Measurements from ENCODE around the gene EPB42.

The EPB42 gene

GRCh38 chr15:43242616-43243015, 21.8 kb upstream of the EPB42 start:
- Histone ChIP-seq H3K27me3 (ENCODE audit: control insufficient read depth in 1 of 2, insufficient read depth in 2 of 2, low read length in 2 of 2) (peaks cover 0 to 9% of the 10 kb centered on the region in 2 donors), H3K36me3 (ENCODE audit: control insufficient read depth in 1 of 2, insufficient read depth in 2 of 2, low read length in 2 of 2) (no peaks in the 10 kb centered on the region), H3K27ac (ENCODE audit: low read depth, low read length) (no peak overlapping the region), H3K9me3 (ENCODE audit: control insufficient read depth in 1 of 2, low read length in 2 of 2) (no peaks in the 10 kb centered on the region), H3K4me1 (ENCODE audit: control insufficient read depth in 1 of 2, insufficient read depth in 2 of 2, low read length in 2 of 2) (no peaks in the 10 kb centered on the region), H3K4me3 (ENCODE audit: low read depth in 1 of 2, low read length in 2 of 2) (no peak overlapping the region), H3K9ac (ENCODE audit: low read depth in 1 of 2, low read length in 2 of 2) (no peak overlapping the region)

- peaks cover 0 to 9% of the 10 kb centered on the region in 2 donors for H3K27me3 ChIP-seq (ENCODE audit: control insufficient read depth in 1 of 2, insufficient read depth in 2 of 2, low read length in 2 of 2)
- H3K9me3 ChIP-seq (ENCODE audit: control insufficient read depth in 1 of 2, low read length in 2 of 2): no peaks in the 10 kb centered on the region
- no peaks in the 10 kb centered on the region for H3K36me3 ChIP-seq (ENCODE audit: control insufficient read depth in 1 of 2, insufficient read depth in 2 of 2, low read length in 2 of 2)
- H3K27ac ChIP-seq (ENCODE audit: low read depth, low read length): no peak overlapping the region
- no peak overlapping the region for H3K9ac ChIP-seq (ENCODE audit: low read depth in 1 of 2, low read length in 2 of 2)
- no peaks in the 10 kb centered on the region for H3K4me1 ChIP-seq (ENCODE audit: control insufficient read depth in 1 of 2, insufficient read depth in 2 of 2, low read length in 2 of 2)
- H3K4me3 ChIP-seq (ENCODE audit: low read depth in 1 of 2, low read length in 2 of 2): no peak overlapping the region
Measured at GRCh38 chr15:43241100-43241499, 20.3 kb upstream of the EPB42 start.

- Histone ChIP-seq H3K36me3 (ENCODE audit: control insufficient read depth in 1 of 2, insufficient read depth in 2 of 2, low read length in 2 of 2) (no peaks in the 10 kb centered on the region), H3K4me1 (ENCODE audit: control insufficient read depth in 1 of 2, insufficient read depth in 2 of 2, low read length in 2 of 2) (no peaks in the 10 kb centered on the region), H3K9ac (ENCODE audit: low read depth in 1 of 2, low read length in 2 of 2) (no peak overlapping the region), H3K4me3 (ENCODE audit: low read depth in 1 of 2, low read length in 2 of 2) (no peak overlapping the region), H3K27ac (ENCODE audit: low read depth, low read length) (no peak overlapping the region), H3K9me3 (ENCODE audit: control insufficient read depth in 1 of 2, low read length in 2 of 2) (no peaks in the 10 kb centered on the region), H3K27me3 (ENCODE audit: control insufficient read depth in 1 of 2, insufficient read depth in 2 of 2, low read length in 2 of 2) (peaks cover 0 to 9% of the 10 kb centered on the region in 2 donors)
Measured at GRCh38 chr15:43239732-43240491, 19.1 kb upstream of the EPB42 start.

- Histone ChIP-seq H3K9me3 (ENCODE audit: control insufficient read depth in 1 of 2, low read length in 2 of 2) (no peaks in the 10 kb centered on the region), H3K27ac (ENCODE audit: low read depth, low read length) (no peak overlapping the region), H3K4me3 (ENCODE audit: low read depth in 1 of 2, low read length in 2 of 2) (no peak overlapping the region), H3K9ac (ENCODE audit: low read depth in 1 of 2, low read length in 2 of 2) (no peak overlapping the region), H3K27me3 (ENCODE audit: control insufficient read depth in 1 of 2, insufficient read depth in 2 of 2, low read length in 2 of 2) (peaks cover 0 to 9% of the 10 kb centered on the region in 2 donors), H3K4me1 (ENCODE audit: control insufficient read depth in 1 of 2, insufficient read depth in 2 of 2, low read length in 2 of 2) (no peaks in the 10 kb centered on the region), H3K36me3 (ENCODE audit: control insufficient read depth in 1 of 2, insufficient read depth in 2 of 2, low read length in 2 of 2) (no peaks in the 10 kb centered on the region)
Measured at GRCh38 chr15:43238671-43239131, 17.9 kb upstream of the EPB42 start.

- Histone ChIP-seq H3K36me3 (ENCODE audit: control insufficient read depth in 1 of 2, insufficient read depth in 2 of 2, low read length in 2 of 2) (no peaks in the 10 kb centered on the region), H3K9ac (ENCODE audit: low read depth in 1 of 2, low read length in 2 of 2) (no peak overlapping the region), H3K4me3 (ENCODE audit: low read depth in 1 of 2, low read length in 2 of 2) (no peak overlapping the region), H3K27ac (ENCODE audit: low read depth, low read length) (no peak overlapping the region), H3K9me3 (ENCODE audit: control insufficient read depth in 1 of 2, low read length in 2 of 2) (no peaks in the 10 kb centered on the region), H3K27me3 (ENCODE audit: control insufficient read depth in 1 of 2, insufficient read depth in 2 of 2, low read length in 2 of 2) (peaks cover 0 to 9% of the 10 kb centered on the region in 2 donors), H3K4me1 (ENCODE audit: control insufficient read depth in 1 of 2, insufficient read depth in 2 of 2, low read length in 2 of 2) (no peaks in the 10 kb centered on the region)
Measured at GRCh38 chr15:43237842-43238470, 17.1 kb upstream of the EPB42 start.

- Histone ChIP-seq H3K9me3 (ENCODE audit: control insufficient read depth in 1 of 2, low read length in 2 of 2) (no peaks in the 10 kb centered on the region), H3K27ac (ENCODE audit: low read depth, low read length) (no peak overlapping the region), H3K27me3 (ENCODE audit: control insufficient read depth in 1 of 2, insufficient read depth in 2 of 2, low read length in 2 of 2) (peaks cover 0 to 4% of the 10 kb centered on the region in 2 donors), H3K4me1 (ENCODE audit: control insufficient read depth in 1 of 2, insufficient read depth in 2 of 2, low read length in 2 of 2) (no peaks in the 10 kb centered on the region), H3K4me3 (ENCODE audit: low read depth in 1 of 2, low read length in 2 of 2) (no peak overlapping the region), H3K36me3 (ENCODE audit: control insufficient read depth in 1 of 2, insufficient read depth in 2 of 2, low read length in 2 of 2) (no peaks in the 10 kb centered on the region), H3K9ac (ENCODE audit: low read depth in 1 of 2, low read length in 2 of 2) (no peak overlapping the region)
Measured at GRCh38 chr15:43235536-43235935, 14.7 kb upstream of the EPB42 start.

- H3K36me3 ChIP-seq (ENCODE audit: control insufficient read depth in 1 of 2, insufficient read depth in 2 of 2, low read length in 2 of 2): no peaks in the 10 kb centered on the region
- H3K9ac ChIP-seq (ENCODE audit: low read depth in 1 of 2, low read length in 2 of 2): no peak overlapping the region
- no peaks in the 10 kb centered on the region for H3K27me3 ChIP-seq (ENCODE audit: control insufficient read depth in 1 of 2, insufficient read depth in 2 of 2, low read length in 2 of 2)
- H3K4me1 ChIP-seq (ENCODE audit: control insufficient read depth in 1 of 2, insufficient read depth in 2 of 2, low read length in 2 of 2): no peaks in the 10 kb centered on the region
- H3K9me3 ChIP-seq (ENCODE audit: control insufficient read depth in 1 of 2, low read length in 2 of 2): no peaks in the 10 kb centered on the region
- no peak overlapping the region for H3K4me3 ChIP-seq (ENCODE audit: low read depth in 1 of 2, low read length in 2 of 2)
- no peak overlapping the region for H3K27ac ChIP-seq (ENCODE audit: low read depth, low read length)
Measured at GRCh38 chr15:43232289-43232874, 11.6 kb upstream of the EPB42 start.

- no peaks in the 10 kb centered on the region for H3K4me1 ChIP-seq (ENCODE audit: control insufficient read depth in 1 of 2, insufficient read depth in 2 of 2, low read length in 2 of 2)
- H3K9ac ChIP-seq (ENCODE audit: low read depth in 1 of 2, low read length in 2 of 2): no peak overlapping the region
- no peak overlapping the region for H3K27ac ChIP-seq (ENCODE audit: low read depth, low read length)
Measured at GRCh38 chr15:43230640-43231115, 9.9 kb upstream of the EPB42 start.

GRCh38 chr15:43229977-43230376, 9.2 kb upstream of the EPB42 start:
- Histone ChIP-seq H3K9ac (ENCODE audit: low read depth in 1 of 2, low read length in 2 of 2) (no peak overlapping the region), H3K27me3 (ENCODE audit: control insufficient read depth in 1 of 2, insufficient read depth in 2 of 2, low read length in 2 of 2) (no peaks in the 10 kb centered on the region), H3K4me1 (ENCODE audit: control insufficient read depth in 1 of 2, insufficient read depth in 2 of 2, low read length in 2 of 2) (no peaks in the 10 kb centered on the region), H3K36me3 (ENCODE audit: control insufficient read depth in 1 of 2, insufficient read depth in 2 of 2, low read length in 2 of 2) (no peaks in the 10 kb centered on the region), H3K27ac (ENCODE audit: low read depth, low read length) (no peak overlapping the region), H3K4me3 (ENCODE audit: low read depth in 1 of 2, low read length in 2 of 2) (no peak overlapping the region), H3K9me3 (ENCODE audit: control insufficient read depth in 1 of 2, low read length in 2 of 2) (no peaks in the 10 kb centered on the region)

More at GRCh38 chr15:43230640-43231115, 9.9 kb upstream of the EPB42 start:
- Histone ChIP-seq H3K4me3 (ENCODE audit: low read depth in 1 of 2, low read length in 2 of 2) (no peak overlapping the region), H3K9me3 (ENCODE audit: control insufficient read depth in 1 of 2, low read length in 2 of 2) (no peaks in the 10 kb centered on the region), H3K27me3 (ENCODE audit: control insufficient read depth in 1 of 2, insufficient read depth in 2 of 2, low read length in 2 of 2) (no peaks in the 10 kb centered on the region), H3K36me3 (ENCODE audit: control insufficient read depth in 1 of 2, insufficient read depth in 2 of 2, low read length in 2 of 2) (no peaks in the 10 kb centered on the region)
